ENCODE measurements around the gene USP40.

USP40 gene

GRCh38 chr2:233458031-233458610, 108.5 kb downstream of the USP40 start:
- DNase-seq: no peak

GRCh38 chr2:233457356-233457755, 109.2 kb downstream of the USP40 start:
- no peak for DNase-seq

DNA sequence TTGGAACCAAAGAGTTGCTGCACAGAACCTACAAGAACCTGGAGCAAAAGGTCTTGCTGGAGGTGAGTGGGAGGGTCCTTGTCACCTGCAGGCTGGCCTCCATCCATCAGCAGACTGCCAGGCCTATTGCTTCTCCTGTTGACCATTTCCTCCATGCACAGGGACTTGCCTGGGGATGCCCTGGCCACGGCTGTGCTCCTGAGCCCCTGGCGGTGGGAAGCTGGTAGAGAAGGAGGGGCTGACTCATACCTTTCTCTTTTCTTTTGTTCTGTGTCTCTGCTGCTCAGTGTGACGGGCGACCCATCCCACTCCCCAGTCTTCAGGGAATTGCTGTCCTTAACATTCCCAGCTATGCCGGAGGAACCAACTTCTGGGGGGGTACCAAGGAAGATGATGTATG, 109.6 kb downstream of the USP40 start:
- no peak for DNase-seq

- DNase-seq: no peak
These were observed 110.5 kb downstream of the USP40 start for GRCh38 chr2:233456111-233456510.

DNA sequence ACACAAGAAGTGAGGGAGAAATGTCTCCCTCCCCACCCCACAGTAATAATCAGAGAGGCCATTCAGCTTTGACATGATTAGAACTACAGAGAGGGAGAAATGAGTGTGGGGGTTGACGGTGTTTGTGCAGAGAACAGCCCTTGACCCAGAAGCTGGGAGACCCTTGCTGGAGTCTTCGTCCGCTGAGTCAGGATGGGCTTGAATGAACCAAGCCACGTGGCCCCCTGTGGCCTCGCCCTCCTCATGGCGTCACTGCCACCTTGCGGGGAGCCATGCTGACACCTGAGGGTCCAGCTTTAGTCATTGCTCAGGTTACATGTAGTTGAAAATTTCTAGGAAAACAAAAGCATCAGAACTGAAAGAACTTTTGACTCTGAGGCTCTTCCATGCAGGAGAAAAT, 111.1 kb downstream of the USP40 start:
- no peak for DNase-seq

GRCh38 chr2:233455006-233455405, 111.6 kb downstream of the USP40 start:
- DNase-seq: no peak

DNA sequence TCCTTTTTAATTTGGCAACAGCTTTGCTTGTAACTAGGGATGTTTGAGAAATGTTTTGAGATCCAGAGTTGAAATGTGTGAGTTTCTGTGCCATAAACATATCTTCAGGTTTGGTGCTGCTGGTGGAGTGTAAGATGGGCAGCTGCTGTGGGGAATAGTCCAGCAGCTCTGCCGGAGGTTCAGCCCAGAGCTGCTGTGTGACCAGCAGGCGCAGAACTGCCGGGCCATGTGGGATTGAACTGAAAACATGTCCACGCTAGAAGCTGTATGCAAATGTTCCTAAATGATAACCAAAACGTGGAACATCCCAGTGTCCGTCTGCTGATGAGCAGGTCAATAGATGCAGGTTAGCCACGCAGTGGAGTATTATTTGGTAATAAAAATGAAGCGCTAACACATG, 112.7 kb downstream of the USP40 start:
- DNase-seq: no peak

- no peak for DNase-seq
These were observed 113.3 kb downstream of the USP40 start for GRCh38 chr2:233453111-233453915.

DNA sequence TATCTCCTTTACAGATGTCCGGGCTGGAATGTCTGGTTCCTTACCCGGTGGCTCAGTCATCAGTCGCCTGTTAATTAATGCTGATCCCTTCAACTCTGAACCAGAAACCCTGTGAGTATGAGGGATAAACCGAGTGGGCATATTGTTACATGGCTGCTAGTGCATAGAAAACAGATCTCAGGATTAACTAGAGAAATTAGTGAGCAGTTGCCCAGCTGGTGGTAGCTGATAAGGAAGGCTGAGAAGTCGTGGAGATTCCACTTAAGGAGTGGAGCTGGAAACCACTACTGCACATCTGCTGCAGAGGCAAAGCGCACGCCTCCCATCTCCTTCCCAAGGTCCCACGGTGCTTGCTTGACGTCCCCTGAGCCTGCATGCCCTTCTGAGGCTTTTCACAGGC, 114.6 kb downstream of the USP40 start:
- no peak for DNase-seq

DNA sequence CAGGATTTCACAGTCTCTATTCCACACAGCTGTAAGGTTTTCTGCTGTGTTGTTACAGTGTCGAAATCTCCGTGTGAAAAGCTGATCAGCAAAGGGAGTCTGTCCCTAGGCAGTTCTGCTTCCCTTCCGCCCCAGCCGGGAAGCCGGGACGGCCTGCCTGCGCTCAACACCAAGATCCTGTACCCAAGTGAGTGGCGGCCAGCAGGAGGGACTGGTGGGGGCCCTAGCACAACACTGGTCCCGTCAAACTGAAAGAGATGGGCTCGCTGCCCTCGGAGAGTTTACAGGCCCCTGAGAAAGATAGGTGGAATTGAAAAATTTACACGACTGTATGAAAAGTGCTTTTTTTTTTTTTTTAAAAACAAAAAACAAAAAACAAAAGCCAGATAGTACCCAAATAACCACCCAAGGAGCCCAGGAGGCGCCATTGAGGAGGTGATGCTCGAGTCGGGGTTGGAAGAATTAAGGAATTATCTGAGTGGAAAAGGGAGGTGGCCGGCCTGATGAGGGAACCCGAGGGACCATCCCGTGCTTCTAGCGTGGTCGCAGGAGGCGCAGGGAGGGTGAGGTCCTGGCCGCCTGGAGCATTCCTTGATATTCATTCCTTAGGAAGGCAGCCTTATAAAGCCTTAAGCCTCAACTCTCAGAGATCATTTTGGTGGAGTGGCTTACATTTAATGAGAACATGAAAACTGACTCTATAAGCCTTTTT, 115.6 kb downstream of the USP40 start:
- no peak for DNase-seq

DNA sequence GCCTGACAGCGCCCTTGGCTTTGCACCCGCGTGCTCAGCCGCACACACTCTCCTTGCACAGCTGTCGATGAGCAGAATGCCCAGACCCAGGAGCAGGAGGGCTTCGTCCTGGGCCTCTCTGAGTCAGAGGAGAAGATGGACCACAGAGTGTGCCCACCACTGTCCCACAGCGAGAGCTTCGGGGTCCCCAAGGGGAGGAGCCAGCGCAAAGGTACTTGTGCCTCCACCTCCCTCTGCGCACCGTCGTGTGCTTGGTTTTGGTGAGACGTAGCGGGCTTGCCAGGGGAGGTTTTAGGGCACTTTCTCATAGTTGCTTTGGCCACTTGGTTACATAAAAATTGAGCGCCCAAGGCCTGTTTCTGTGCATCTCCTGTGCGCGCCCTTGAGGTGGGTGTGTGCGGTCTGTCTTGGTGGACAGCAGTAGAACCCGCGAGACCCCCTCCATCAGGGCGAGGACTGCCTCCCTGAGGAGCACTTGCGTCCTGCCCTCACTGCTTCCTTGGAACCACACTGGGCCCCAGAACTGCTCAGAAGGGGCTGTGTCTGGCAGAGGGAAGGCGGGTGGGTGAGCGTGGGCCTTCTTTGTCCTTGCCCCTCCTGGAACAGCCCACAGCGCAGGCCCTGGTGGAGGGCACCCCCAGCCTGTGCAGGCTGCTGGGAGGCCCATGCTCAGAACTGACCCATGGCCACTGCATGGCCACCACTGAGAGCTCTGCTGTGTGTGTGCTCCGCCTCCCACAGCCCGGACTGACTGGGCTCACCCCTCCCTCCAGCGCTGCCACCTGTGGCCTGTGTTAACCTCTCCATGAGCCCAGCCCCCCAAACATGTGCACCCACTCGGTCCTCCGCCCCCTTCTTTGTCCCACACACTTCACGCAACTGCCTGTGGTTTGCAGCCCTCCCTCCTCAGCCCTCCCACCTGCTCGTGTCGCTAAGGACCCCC, 116.4 kb downstream of the USP40 start:
- no peak for DNase-seq

DNA sequence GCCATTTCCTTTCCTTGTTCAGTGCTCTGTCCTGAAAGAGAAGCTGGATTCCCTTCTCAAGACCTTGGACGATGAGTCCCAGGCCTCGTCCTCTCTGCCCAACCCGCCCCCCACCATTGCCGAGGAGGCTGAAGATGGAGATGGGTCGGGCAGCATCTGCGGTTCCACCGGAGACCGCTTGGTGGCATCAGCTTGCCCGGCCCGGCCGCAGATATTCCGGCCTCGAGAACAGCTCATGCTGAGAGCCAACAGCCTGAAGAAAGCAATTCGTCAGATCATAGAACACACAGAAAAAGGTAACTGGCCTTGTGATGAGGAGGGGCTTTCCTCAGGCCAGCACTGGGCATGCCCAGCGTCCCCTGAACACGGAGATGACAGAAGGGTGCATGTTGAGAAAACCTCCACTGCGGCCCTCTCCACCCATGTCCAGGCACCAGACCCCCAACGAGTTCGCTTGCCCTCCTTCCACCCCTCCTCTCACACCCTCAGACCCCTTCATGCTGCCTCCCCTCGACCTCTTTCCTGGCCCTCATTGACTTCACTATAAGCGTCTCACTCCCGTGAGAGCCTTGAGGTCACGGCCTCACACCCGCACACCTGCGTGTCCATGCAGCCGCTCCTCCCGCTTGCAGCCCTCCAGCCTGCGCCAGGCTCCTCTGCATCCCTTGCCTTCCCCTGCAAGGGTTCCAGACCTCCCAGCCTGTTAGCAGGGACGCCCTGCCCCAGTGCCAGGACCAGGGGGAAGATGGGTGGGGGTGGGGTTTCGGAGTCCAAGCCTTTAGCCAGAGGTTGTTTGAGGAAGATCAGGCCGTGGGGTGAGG, 117.3 kb downstream of the USP40 start:
- no peak for DNase-seq

DNA sequence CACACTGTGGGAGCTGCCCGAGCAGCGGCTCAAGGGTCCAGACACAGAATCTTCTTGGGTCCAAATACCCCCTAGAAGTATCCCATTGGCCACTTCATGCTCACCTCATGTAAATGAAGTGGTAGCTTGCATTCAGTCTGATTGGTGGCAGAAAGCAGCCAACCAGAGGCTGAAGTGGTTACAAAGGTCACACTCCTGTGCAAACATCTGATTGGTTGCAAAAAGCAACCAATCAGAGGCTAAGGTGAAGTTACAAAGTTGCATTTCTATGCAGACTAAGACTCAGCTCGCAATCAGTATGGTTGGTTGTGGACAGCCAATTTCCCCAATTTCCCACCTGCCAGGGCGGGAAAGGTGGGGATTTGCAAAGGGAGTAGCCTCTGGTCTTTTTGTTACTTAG, 118.0 kb downstream of the USP40 start:
- DNase-seq: no peak

GRCh38 chr2:233448220-233448559, 118.4 kb downstream of the USP40 start:
- DNase-seq: no peak

GRCh38 chr2:233447506-233448219, 118.9 kb downstream of the USP40 start:
- DNase-seq: no peak

DNA sequence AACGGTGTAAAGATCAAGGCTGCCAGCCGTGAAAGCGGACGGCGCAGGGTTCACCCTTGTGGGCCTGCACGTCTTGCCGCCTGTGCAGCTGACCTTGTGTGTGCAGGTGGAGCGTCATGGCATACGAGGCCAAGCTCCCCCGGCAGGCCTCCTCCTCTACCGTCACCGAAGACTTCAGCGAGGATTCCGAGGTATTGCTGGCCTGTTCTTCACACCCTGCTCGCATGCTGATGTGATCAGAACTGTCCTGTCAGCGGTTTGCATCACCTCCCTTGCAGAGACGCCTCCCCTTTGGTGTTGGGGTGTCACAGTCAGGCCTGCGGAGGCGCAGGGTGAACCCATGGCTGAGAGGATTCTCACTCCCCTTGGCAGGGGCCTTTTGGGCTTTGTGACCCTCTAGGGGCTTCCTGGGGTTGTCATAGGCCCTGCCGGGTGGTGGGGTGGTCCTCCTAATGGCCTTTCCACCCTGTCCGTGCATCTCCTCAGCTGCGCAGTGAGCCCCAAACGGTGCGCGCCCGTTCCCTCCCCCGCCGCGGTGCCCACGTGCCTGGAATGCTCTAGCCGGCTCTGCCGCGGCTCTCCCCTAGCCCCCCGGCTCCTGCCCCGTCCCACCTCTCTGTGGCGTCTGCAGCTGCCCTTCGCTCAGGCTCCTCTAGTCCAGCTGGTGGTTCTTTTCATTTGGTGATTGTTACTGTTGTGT, 119.8 kb downstream of the USP40 start:
- no peak for DNase-seq

DNA sequence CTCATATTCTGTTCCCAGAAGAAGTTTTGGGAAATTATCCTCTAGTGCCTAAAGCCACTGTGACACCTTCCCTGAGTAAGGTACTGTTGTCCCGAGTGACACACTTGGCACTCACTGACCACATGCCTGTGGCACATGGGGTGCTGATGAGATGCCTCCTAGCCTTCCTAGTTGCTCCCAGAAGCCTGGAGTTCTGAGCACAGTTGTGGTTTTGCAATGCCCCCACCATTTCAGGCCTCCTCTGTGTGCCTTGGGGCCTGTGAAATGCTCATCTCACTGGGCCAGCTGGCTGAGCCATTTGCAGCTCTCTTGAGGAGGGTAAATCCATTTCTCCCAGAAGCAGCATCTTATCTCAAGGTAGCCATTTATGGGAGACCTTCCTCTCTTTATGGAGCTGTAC, 120.5 kb downstream of the USP40 start:
- DNase-seq: no peak

GRCh38 chr2:233445152-233445830, 121.3 kb downstream of the USP40 start:
- DNase-seq: no peak

GRCh38 chr2:233444501-233444900, 122.1 kb downstream of the USP40 start:
- no peak for DNase-seq

GRCh38 chr2:233443511-233444183, 122.9 kb downstream of the USP40 start:
- DNase-seq: no peak

Measured in NCI-H1417 treated with DMSO at 0.1 percent for 48 hours (cell line).